ENCODE data around the gene BMP8B. TPM values are rescaled to one million over a fixed set of nuclear protein-coding genes. Genes with fewer than 3 reads are reported as not detected.

BMP8B gene
- polyA plus RNA-seq, 2 of the 4 experiments (the other 2 are of a cell fraction): 2.5 to 3.1 TPM

DNA sequence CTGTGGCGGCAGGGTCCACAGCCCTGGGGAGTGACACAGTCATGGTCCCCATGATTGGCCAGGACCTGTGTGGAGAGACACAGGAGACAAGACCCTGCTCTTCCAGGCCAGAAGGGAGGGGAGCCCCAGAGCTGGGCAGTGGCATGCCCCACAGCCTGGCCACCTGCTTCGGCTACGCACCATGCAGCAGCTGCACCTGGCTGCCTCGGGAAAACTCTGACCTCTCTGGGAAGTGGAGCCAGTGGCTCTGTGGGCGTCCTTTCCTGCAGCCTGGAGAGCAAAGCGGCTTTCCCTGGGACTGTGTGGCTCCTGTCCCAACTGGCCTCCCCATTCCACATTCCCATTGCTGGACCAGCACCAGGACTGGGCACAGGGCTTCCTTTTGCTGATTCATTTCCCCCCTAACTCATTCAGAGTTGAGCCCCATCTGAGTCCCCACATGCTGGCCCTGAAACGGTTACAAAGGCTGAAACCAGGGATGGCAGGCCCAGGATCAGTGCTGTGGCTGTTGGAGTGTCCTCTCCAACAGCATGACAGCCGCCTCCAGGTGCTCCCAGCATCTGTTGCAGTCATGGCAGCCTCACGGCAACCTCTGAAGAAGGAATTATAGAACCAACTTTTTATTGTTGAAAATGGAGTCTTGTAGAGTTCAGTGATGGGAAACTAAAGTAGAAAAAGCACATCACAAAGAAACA lies 32.6 kb downstream of the BMP8B start:
- no peak for TF ChIP-seq ESRRA (IDR thresholded peaks at IDR 0.05; ENCODE audit: borderline replicate concordance, low read length)
- TF ChIP-seq, protein P1, sequence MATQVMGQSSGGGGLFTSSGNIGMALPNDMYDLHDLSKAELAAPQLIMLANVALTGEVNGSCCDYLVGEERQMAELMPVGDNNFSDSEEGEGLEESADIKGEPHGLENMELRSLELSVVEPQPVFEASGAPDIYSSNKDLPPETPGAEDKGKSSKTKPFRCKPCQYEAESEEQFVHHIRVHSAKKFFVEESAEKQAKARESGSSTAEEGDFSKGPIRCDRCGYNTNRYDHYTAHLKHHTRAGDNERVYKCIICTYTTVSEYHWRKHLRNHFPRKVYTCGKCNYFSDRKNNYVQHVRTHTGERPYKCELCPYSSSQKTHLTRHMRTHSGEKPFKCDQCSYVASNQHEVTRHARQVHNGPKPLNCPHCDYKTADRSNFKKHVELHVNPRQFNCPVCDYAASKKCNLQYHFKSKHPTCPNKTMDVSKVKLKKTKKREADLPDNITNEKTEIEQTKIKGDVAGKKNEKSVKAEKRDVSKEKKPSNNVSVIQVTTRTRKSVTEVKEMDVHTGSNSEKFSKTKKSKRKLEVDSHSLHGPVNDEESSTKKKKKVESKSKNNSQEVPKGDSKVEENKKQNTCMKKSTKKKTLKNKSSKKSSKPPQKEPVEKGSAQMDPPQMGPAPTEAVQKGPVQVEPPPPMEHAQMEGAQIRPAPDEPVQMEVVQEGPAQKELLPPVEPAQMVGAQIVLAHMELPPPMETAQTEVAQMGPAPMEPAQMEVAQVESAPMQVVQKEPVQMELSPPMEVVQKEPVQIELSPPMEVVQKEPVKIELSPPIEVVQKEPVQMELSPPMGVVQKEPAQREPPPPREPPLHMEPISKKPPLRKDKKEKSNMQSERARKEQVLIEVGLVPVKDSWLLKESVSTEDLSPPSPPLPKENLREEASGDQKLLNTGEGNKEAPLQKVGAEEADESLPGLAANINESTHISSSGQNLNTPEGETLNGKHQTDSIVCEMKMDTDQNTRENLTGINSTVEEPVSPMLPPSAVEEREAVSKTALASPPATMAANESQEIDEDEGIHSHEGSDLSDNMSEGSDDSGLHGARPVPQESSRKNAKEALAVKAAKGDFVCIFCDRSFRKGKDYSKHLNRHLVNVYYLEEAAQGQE (IDR thresholded peaks at IDR 0.05): no peak
- TF ChIP-seq CBX8 (IDR thresholded peaks at IDR 0.05): no peak
- TF ChIP-seq NFE2L2 (conservative IDR thresholded peaks at IDR 0.05; ENCODE audit: low read length): no peak
- TF ChIP-seq, protein P2, sequence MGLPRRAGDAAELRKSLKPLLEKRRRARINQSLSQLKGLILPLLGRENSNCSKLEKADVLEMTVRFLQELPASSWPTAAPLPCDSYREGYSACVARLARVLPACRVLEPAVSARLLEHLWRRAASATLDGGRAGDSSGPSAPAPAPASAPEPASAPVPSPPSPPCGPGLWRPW (IDR thresholded peaks at IDR 0.05): no peak
- TF ChIP-seq ZC3H11A (IDR thresholded peaks at IDR 0.05): no peak
- no peak for TF ChIP-seq PHF8 (IDR thresholded peaks at IDR 0.05; ENCODE audit: borderline replicate concordance, low read depth)
- TF ChIP-seq EHF (CRISPR knock-in tag; IDR thresholded peaks at IDR 0.05): no peak
- TF ChIP-seq HEYL (CRISPR knock-in tag; IDR thresholded peaks at IDR 0.05): no peak
- TF ChIP-seq, protein P3, sequence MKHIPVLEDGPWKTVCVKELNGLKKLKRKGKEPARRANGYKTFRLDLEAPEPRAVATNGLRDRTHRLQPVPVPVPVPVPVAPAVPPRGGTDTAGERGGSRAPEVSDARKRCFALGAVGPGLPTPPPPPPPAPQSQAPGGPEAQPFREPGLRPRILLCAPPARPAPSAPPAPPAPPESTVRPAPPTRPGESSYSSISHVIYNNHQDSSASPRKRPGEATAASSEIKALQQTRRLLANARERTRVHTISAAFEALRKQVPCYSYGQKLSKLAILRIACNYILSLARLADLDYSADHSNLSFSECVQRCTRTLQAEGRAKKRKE (CRISPR knock-in tag; IDR thresholded peaks at IDR 0.05; ENCODE audit: low read depth): no peak
- no peak for TF ChIP-seq FOSL2 (IDR thresholded peaks at IDR 0.05)
- no peak for TF ChIP-seq FOSL2 (CRISPR knock-in tag; IDR thresholded peaks at IDR 0.05)
- TF ChIP-seq JUN (IDR thresholded peaks at IDR 0.05): no peak
- TF ChIP-seq, protein P4, sequence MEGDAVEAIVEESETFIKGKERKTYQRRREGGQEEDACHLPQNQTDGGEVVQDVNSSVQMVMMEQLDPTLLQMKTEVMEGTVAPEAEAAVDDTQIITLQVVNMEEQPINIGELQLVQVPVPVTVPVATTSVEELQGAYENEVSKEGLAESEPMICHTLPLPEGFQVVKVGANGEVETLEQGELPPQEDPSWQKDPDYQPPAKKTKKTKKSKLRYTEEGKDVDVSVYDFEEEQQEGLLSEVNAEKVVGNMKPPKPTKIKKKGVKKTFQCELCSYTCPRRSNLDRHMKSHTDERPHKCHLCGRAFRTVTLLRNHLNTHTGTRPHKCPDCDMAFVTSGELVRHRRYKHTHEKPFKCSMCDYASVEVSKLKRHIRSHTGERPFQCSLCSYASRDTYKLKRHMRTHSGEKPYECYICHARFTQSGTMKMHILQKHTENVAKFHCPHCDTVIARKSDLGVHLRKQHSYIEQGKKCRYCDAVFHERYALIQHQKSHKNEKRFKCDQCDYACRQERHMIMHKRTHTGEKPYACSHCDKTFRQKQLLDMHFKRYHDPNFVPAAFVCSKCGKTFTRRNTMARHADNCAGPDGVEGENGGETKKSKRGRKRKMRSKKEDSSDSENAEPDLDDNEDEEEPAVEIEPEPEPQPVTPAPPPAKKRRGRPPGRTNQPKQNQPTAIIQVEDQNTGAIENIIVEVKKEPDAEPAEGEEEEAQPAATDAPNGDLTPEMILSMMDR (IDR thresholded peaks at IDR 0.05): no peak
- TF ChIP-seq FOXS1 (CRISPR knock-in tag; IDR thresholded peaks at IDR 0.05): no peak
- no peak for TF ChIP-seq NPAS2 (CRISPR knock-in tag; IDR thresholded peaks at IDR 0.05; ENCODE audit: borderline replicate concordance)
- no peak for TF ChIP-seq ZNF302 (CRISPR knock-in tag; IDR thresholded peaks at IDR 0.05)
- TF ChIP-seq EP300 (IDR thresholded peaks at IDR 0.05): no peak
- Histone ChIP-seq H3K4me3 (no peak overlapping the region), H3K27ac (no peak overlapping the region), H3K4me1 (no peaks in the 10 kb centered on the region), H3K4me2 (no peak overlapping the region), H3K9me3 (no peaks in the 10 kb centered on the region)
- POLR2A ChIA-PET: no interaction called here
- FAIRE-seq (no peak), DNase-seq (ENCODE audit: low read depth in 1 of 2, low spot score in 1 of 2) (no peak), ATAC-seq (no peak)
- WGBS (ENCODE audit: missing lambda C conversion rate): 92% methylated on average over 6 of the region's 9 CpGs
- CTCF ChIA-PET: no interaction called here

DNA sequence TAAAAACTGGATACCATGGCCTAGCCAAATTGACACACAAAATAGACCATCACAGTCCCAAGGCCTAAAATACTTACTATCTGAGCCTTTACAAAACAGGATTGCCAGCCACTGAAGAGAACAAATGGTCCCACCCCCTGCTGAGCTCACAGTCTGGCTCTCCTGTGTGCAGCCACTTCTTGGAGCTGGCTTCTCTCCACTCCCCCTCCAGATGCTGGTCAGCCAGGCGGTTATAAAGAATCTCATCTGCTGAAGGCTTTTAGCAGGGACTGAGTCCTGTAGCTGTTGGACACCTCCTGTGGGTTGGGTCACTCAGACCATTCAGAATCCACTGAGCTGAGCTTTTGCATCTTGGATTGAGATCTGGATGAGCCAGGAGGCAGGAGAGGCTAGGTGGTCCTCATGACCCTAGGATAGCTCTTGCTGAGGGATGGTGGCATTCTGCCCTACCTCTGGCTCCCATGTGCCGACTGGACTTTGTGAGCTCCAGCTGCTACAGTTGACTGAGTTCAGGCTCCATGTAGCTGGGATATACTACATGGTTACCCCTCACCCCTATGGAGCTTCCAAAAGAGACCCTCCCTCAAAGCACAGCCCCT lies 33.7 kb downstream of the BMP8B start:
- ATAC-seq: no peak
- WGBS (ENCODE audit: missing lambda C conversion rate): 90% methylated on average over 2 of the region's 2 CpGs
- H3K4me3 ChIP-seq: no peak overlapping the region
- FAIRE-seq: no peak
- no peaks in the 10 kb centered on the region for H3K9me3 ChIP-seq
- ChIA-PET CTCF (no interaction called here), POLR2A (interaction anchor here (0.6 to 1.0 kb wide), 2 partner anchors 16 to 198 kb away, joined by 3 to 4 read pairs; partner anchors contain the start of gene PPIE)
- H3K4me2 ChIP-seq: no peak overlapping the region
- H3K27ac ChIP-seq: no peak overlapping the region
- no peaks in the 10 kb centered on the region for H3K4me1 ChIP-seq
- no peak for DNase-seq (ENCODE audit: low read depth in 1 of 2, low spot score in 1 of 2)
- no peak for TF ChIP-seq EHMT2 (IDR thresholded peaks at IDR 0.05; ENCODE audit: low read depth)
- no peak for TF ChIP-seq TFCP2L1 (CRISPR knock-in tag; IDR thresholded peaks at IDR 0.05)
- no peak for TF ChIP-seq HEYL (CRISPR knock-in tag; IDR thresholded peaks at IDR 0.05)
- TF ChIP-seq NR3C1 (IDR thresholded peaks at IDR 0.05): no peak
- TF ChIP-seq, protein P3 (CRISPR knock-in tag; IDR thresholded peaks at IDR 0.05; ENCODE audit: low read depth): no peak
- TF ChIP-seq, protein P5, sequence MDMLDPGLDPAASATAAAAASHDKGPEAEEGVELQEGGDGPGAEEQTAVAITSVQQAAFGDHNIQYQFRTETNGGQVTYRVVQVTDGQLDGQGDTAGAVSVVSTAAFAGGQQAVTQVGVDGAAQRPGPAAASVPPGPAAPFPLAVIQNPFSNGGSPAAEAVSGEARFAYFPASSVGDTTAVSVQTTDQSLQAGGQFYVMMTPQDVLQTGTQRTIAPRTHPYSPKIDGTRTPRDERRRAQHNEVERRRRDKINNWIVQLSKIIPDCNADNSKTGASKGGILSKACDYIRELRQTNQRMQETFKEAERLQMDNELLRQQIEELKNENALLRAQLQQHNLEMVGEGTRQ (IDR thresholded peaks at IDR 0.05): no peak
- TF ChIP-seq RNF2 (IDR thresholded peaks at IDR 0.05; ENCODE audit: borderline replicate concordance, low read depth): no peak
- no peak for TF ChIP-seq SREBF2 (IDR thresholded peaks at IDR 0.05)
- TF ChIP-seq RFX5 (IDR thresholded peaks at IDR 0.05): no peak
- TF ChIP-seq CHD2 (IDR thresholded peaks at IDR 0.05; ENCODE audit: low read length, partially characterized antibody): no peak
- no peak for TF ChIP-seq CEBPB (IDR thresholded peaks at IDR 0.05)
- TF ChIP-seq JUNB (IDR thresholded peaks at IDR 0.05): no peak
